A673 (cell line): ENCODE data around the gene STAB2. TPM values are rescaled to one million over a fixed set of nuclear protein-coding genes. Genes with fewer than 3 reads are reported as not detected.

Experiments
- BruUV-seq: library from RNA; stranded (reverse); fragments of 400-500 nt; replicated peaks from 2 replicates; lab custom pipeline; 2021; lab: Mats Ljungman, UMichigan
- CTCF ChIA-PET: fragments of 300-600 bp; sonication (Branson Sonifier 250); formaldehyde crosslinking; loops from one replicate; lab custom pipeline; 2022; ENCODE audit warnings: antibody characterized with exemption; lab: Charles Lee
- POLR2A ChIA-PET: fragments of 300-600 bp; sonication (Branson Sonifier 250); formaldehyde crosslinking; loops from one replicate; lab custom pipeline; 2022; ENCODE audit warnings: antibody characterized with exemption; ENCODE audit not compliant: low non-redundant PET; lab: Charles Lee
- DNase-seq: peaks from one replicate; pipeline ENCODE4 v3.0.0-alpha.2; 2015; ENCODE audit warnings: low spot score
- H3K27ac ChIP-seq: fragments of 200-600 bp; sonication (generic); 2 replicates; pipeline ENCODE4 v1.5.1; 2016; ENCODE audit warnings: mixed run types, low read depth, mild to moderate bottlenecking, mixed read lengths, antibody characterized with exemption, low read length; ENCODE audit not compliant: poor library complexity, severe bottlenecking
- H3K27me3 ChIP-seq: fragments of 200-600 bp; sonication (generic); replicated peaks from 2 replicates; pipeline ENCODE4 v1.6.1; 2017; ENCODE audit warnings: mixed run types, low read depth, mild to moderate bottlenecking, mixed read lengths, antibody characterized with exemption, low read length; ENCODE audit not compliant: insufficient read depth, poor library complexity
- H3K36me3 ChIP-seq: fragments of 200-600 bp; sonication (generic); 2 replicates; pipeline ENCODE4 v1.6.1; 2016; ENCODE audit warnings: mixed run types, mild to moderate bottlenecking, mixed read lengths, antibody characterized with exemption, low read length; ENCODE audit not compliant: insufficient read depth, poor library complexity, severe bottlenecking
- H3K4me1 ChIP-seq: fragments of 200-600 bp; sonication (generic); 2 replicates; pipeline ENCODE4 v1.6.1; 2017; ENCODE audit warnings: mixed run types, mild to moderate bottlenecking, mixed read lengths, antibody characterized with exemption, low read length; ENCODE audit not compliant: insufficient read depth, poor library complexity, severe bottlenecking
- H3K4me3 ChIP-seq: fragments of 200-600 bp; sonication (generic); 2 replicates; pipeline ENCODE4 v1.5.1; 2016; ENCODE audit warnings: low read depth, mixed run types, mild to moderate bottlenecking, mixed read lengths, low read length; ENCODE audit not compliant: poor library complexity, severe bottlenecking
- H3K9me3 ChIP-seq: fragments of 200-600 bp; sonication (generic); 2 replicates; pipeline ENCODE4 v1.6.1; 2016; ENCODE audit warnings: mixed run types, low read depth, mild to moderate bottlenecking, mixed read lengths, antibody characterized with exemption, low read length; ENCODE audit not compliant: poor library complexity, severe bottlenecking
- EZH2 ChIP-seq: fragments of 200-600 bp; sonication (generic); IDR thresholded peaks from 2 replicates; pipeline ENCODE4 v1.6.1; 2017; ENCODE audit warnings: borderline replicate concordance, low read depth, mild to moderate bottlenecking, mixed read lengths, antibody characterized with exemption, low read length; ENCODE audit not compliant: poor library complexity, severe bottlenecking
- intact Hi-C: fragments of 100-400 bp; cut with micrococcal nuclease; formaldehyde crosslinking; loops from one replicate; pipeline ENCODE4 v1.10.0; 2022; ENCODE audit not compliant: unreplicated experiment
- total RNA-seq: library from RNA; stranded (reverse); gene quantifications from 2 replicates; pipeline ENCODE4 v1.2.3, GENCODE V29; 2021
- TF ChIP-seq, protein P1 (sequence below): fragments of 300-800, 200-600 bp; sonication (generic); conservative IDR thresholded peaks from 2 replicates; pipeline ENCODE4 v1.5.1; 2017; ENCODE audit warnings: low read depth, mild to moderate bottlenecking, antibody characterized with exemption, low read length, moderate library complexity, mixed read lengths

STAB2 gene
- total RNA-seq, 1 experiment from 2014 or later = not detected

- Histone ChIP-seq H3K4me1 (no peaks in the 10 kb centered on the region), H3K27me3 (peaks cover 45% of the 10 kb centered on the region), H3K27ac (no peak overlapping the region), H3K9me3 (no peaks in the 10 kb centered on the region), H3K4me3 (no peak overlapping the region), H3K36me3 (no peaks in the 10 kb centered on the region)
- intact Hi-C loops = no loop called here
- ChIA-PET POLR2A (no interaction called here), CTCF (no interaction called here)
- DNase-seq = no peak
- TF ChIP-seq EZH2 = no peak
- TF ChIP-seq, protein P1, sequence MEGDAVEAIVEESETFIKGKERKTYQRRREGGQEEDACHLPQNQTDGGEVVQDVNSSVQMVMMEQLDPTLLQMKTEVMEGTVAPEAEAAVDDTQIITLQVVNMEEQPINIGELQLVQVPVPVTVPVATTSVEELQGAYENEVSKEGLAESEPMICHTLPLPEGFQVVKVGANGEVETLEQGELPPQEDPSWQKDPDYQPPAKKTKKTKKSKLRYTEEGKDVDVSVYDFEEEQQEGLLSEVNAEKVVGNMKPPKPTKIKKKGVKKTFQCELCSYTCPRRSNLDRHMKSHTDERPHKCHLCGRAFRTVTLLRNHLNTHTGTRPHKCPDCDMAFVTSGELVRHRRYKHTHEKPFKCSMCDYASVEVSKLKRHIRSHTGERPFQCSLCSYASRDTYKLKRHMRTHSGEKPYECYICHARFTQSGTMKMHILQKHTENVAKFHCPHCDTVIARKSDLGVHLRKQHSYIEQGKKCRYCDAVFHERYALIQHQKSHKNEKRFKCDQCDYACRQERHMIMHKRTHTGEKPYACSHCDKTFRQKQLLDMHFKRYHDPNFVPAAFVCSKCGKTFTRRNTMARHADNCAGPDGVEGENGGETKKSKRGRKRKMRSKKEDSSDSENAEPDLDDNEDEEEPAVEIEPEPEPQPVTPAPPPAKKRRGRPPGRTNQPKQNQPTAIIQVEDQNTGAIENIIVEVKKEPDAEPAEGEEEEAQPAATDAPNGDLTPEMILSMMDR = no peak
- no TSS peak for BruUV-seq
Observed at GRCh38 chr12:103589517-103589916, 2.4 kb downstream of the STAB2 start.

- ChIA-PET POLR2A (no interaction called here), CTCF (no interaction called here)
- no peaks in the 10 kb centered on the region for H3K36me3 ChIP-seq
- no peak overlapping the region for H3K4me3 ChIP-seq
- no TSS peak for BruUV-seq
- no peaks in the 10 kb centered on the region for H3K4me1 ChIP-seq
- no peaks in the 10 kb centered on the region for H3K9me3 ChIP-seq
- DNase-seq = no peak
- intact Hi-C loops = no loop called here
- TF ChIP-seq, protein P1 = no peak
- no peak for TF ChIP-seq EZH2
- H3K27me3 ChIP-seq = peaks cover 44% of the 10 kb centered on the region
- no peak overlapping the region for H3K27ac ChIP-seq
Observed at GRCh38 chr12:103590271-103590670, 3.2 kb downstream of the STAB2 start.

GRCh38 chr12:103596981-103597380 is 9.9 kb downstream of the STAB2 start:
- H3K4me3 ChIP-seq = no peak overlapping the region
- ChIA-PET CTCF (no interaction called here), POLR2A (no interaction called here)
- H3K27me3 ChIP-seq = peaks cover 45% of the 10 kb centered on the region
- no peak overlapping the region for H3K27ac ChIP-seq
- H3K9me3 ChIP-seq = no peaks in the 10 kb centered on the region
- intact Hi-C loops = no loop called here
- no TSS peak for BruUV-seq
- DNase-seq = no peak
- no peaks in the 10 kb centered on the region for H3K4me1 ChIP-seq
- no peaks in the 10 kb centered on the region for H3K36me3 ChIP-seq
- no peak for TF ChIP-seq EZH2
- TF ChIP-seq, protein P1 = no peak
